NCI-H2227 (cell line): Measurements from ENCODE around the gene HAP1.
A peak's percentile ranks its signal among the peaks of the same experiment; 100 is the strongest.
"Not testable (repeated sequence)": the region's sequence is repeated elsewhere in the genome, so short reads cannot be mapped to it uniquely, and the experiment has no call there.

Experiments
- DNase-seq: peaks from one replicate; lab custom pipeline; 2025; ENCODE audit not compliant: unreplicated experiment; lab: John Stamatoyannopoulos, UW

The HAP1 gene

GRCh38 chr17:41725134-41725533 lies 9.3 kb downstream of the HAP1 start:
- no peak for DNase-seq

- DNase-seq: no peak
These were observed 9.9 kb downstream of the HAP1 start for GRCh38 chr17:41724476-41725050.

GRCh38 chr17:41723801-41724475 lies 10.5 kb downstream of the HAP1 start:
- no peak for DNase-seq

- DNase-seq: no peak
These were observed 12.2 kb downstream of the HAP1 start for GRCh38 chr17:41722231-41722630.

DNA sequence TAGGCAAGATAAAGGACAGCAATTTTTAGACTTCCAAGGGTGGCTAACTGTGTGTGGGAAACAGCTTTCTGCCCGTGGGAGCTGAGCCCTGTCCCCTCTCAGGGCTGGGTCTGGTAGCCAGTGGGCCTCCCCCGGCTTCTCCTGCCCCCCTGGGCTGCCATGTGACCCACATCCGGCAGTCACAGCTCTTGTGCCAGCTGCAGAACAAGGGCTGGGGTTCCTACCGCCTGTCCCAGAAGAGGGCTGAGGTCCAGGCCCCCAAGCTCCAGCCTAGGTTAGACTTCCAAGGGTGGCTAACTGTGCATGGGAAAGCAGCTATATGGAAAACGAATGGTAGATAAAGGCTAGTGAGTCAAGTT lies 16.2 kb downstream of the HAP1 start:
- DNase-seq: no peak

DNA sequence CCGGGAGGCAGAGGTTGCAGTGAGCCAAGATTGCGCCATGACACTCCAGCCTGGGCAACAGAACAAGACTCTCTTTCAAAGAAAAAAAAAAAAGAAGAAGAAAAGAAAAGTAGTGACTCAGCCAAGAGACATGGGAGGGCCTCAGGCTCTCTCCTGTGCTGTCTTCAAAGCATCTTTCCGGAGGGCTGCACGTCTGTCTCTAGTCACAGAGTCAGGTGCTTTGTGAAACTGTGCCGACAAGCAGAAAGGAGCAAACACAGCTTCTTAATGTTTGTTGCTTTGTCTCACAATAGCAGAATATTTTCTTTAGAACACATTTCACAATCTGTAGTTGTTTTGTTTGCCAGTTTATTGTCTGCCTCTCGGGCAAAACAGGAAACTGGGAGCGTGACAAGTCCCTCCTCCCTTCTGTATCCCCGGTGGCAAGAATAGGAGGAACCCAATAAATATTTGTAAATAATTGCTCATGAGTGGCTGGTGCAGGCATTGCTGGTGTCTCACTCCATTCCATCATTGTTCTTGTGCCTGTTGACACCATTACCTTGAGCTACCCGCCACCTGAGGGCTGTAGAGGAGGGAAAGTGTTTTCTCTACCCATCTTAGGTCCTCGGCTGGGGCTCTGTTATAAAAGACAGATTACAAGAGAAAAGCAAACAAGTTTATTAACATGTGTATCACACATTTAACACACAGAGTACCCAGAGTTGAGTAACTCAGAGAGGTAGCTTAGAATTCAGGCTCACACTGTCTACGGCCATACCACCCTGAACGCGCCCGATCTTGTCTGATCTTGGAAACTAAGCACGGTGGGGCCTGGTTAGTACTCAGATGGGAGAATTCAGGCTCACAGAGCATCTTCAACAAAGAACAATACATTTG lies 16.8 kb downstream of the HAP1 start:
- DNase-seq: no peak

GRCh38 chr17:41711669-41712400 lies 22.6 kb downstream of the HAP1 start, which contains the start of gene GAST:
GAST (plus strand) TSS chr17:41712331; CDS start chr17:41715437, 3,106 bp downstream.
- DNase-seq: no peak

GRCh38 chr17:41710472-41711090 lies 23.9 kb downstream of the HAP1 start:
- peak; percentile 79 for DNase-seq

DNA sequence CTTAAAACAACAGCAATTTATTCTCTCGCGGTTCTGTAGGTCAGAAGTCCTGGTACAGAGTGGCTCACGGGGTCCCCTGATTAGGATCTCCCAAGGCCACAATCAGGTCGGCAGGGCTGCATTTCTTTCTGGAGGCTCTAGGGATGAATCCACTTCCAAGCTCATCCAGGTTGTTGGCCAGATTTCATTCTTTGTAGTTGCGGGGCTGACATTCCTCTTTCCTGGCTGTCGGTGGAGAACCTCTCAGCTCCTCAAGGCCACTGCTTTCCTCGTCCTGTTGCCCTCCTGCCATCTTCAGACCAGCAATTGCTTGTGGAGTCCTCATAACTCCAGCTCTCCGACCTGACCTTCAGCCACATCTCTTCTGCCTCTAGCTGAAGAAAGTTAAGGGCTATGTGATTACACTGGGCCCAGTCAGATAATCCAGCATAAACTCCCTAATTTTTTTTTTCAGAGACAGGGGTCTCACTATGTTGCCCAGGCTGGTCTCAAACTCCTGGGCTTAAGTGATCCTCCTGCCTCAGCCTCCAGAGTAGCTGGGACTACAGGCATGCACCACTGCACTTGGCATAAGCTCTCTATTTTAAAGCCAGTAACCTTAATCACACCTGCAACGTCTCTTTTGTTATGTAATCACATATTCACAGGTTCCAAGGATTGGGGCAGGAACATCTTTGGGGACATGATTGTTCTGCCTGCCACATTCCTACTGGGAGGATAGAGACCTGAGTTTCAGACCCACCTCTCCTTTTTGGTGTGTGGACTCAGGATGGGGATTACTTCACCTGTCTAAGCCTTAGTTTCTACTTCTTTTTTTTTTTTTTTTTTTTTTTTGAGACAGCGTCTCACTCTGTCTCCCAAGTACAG lies 26.4 kb downstream of the HAP1 start:
- no peak for DNase-seq

GRCh38 chr17:41705271-41705991 lies 29.0 kb downstream of the HAP1 start:
- peak; percentile 50 for DNase-seq

DNA sequence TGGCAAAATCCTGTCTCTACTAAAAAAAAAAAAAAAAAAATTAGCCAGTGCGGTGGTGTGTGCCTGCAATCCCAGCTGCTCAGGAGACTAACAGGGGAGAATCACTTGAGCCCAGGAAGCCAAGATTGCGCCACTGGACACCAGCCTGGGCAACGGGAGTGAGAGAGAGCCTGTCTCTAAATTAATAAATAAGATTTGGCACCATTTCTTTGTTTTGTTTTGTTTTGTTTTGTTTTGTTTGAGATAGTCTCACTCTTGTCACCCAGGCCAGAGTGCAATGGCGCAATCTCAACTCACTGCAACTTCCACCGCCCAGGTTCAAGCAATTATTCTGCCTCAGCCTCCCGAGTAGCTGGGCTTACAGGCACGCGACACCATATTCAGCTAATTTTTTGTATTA lies 31.7 kb downstream of the HAP1 start:
- DNase-seq: no peak

- DNase-seq: not testable (repeated sequence)
These were observed 33.6 kb downstream of the HAP1 start for GRCh38 chr17:41700843-41701242.

GRCh38 chr17:41697122-41697962 lies 37.1 kb downstream of the HAP1 start:
- DNase-seq: no peak

DNA sequence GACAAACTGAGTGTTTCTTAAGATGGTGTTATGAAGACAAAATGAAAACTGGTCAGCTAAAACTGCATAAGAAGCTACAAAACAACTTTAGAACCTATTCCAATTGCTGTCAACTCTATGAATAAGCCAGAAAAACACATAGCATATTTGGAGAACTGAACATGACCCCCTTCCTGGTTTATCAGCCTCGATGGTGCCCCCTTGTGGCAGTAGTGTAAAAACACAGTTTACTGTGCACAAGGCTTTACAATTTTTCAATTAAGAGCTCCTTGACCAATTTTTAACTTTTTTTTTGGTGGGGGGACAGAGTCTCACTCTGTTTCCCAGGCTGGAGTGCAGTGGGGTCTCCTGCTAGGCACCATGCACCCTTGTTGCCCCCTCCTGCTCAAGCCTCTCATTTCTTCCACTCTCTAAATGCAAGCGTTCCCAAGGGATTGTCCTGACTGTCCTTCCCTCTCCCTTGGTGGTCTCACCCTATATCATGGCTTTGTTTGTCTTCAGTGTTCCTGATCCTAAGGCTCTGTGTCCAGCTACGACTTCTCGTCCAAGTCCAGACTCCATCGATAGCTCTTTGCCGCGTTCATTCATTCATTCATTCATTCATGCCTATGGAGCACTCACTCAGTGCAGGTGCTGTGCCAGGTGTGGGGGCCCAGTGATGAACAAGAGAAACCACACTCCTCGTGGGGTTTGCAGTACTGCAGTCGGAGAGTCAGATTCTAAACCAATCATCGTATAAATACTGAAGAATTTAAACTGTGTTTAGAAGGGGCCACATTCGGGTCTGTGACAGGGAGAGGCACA lies 38.3 kb downstream of the HAP1 start:
- peak; percentile 80 for DNase-seq

GRCh38 chr17:41695134-41695661 lies 39.2 kb downstream of the HAP1 start:
- DNase-seq: no peak

- DNase-seq: no peak
These were observed 41.5 kb downstream of the HAP1 start for GRCh38 chr17:41692722-41693521.
